Esophagus muscularis mucosa (tissue), 4 donors: Measurements from ENCODE around the gene PAAF1. TPM values are rescaled to one million over a fixed set of nuclear protein-coding genes. Genes with fewer than 3 reads are reported as not detected.
A peak's percentile ranks its signal among the peaks of the same experiment; 100 is the strongest.

Experiments
- DNase-seq: peaks from one replicate; pipeline ENCODE4 v3.0.0-alpha.2; 2017; ENCODE audit errors: extremely low spot score
- H3K27ac ChIP-seq, 4 donors: fragments of 200-600 bp; sonication (generic); replicated peaks in 1 of 4; 1 replicate in 3 of 4; 2 replicates in 1 of 4; pipeline ENCODE4 v1.5.1; 2016 to 2019; ENCODE audit warnings: mild to moderate bottlenecking in 1 of 4
- H3K27me3 ChIP-seq, 4 donors: fragments of 200-600 bp; sonication (generic); one replicate each; pipeline versions ENCODE4 v1.5.1 to v1.6.0; 2016 to 2019
- H3K36me3 ChIP-seq, 4 donors: fragments of 200-600 bp; sonication (generic); one replicate each; pipeline ENCODE4 v1.5.1; 2016 to 2019
- H3K4me1 ChIP-seq, 4 donors: fragments of 200-600 bp; sonication (generic); one replicate each; pipeline ENCODE4 v1.5.1; 2016 to 2019
- H3K4me3 ChIP-seq, 4 donors: fragments of 200-600 bp; sonication (generic); 1 replicate in 2 of 4; 2 replicates in 2 of 4; pipeline ENCODE4 v1.5.1; 2016 to 2019; ENCODE audit warnings: mild to moderate bottlenecking in 4 of 4, moderate library complexity in 1 of 4
- H3K9me3 ChIP-seq, 4 donors: fragments of 200-600 bp; sonication (generic); 1 replicate in 3 of 4; 2 replicates in 1 of 4; pipeline ENCODE4 v1.5.1; 2016 to 2019
- CTCF ChIP-seq, 3 experiments: fragments of 200-600 bp in 2 of 3; fragments of 450-650 bp in 1 of 3; sonication (generic) in 2 of 3; IDR thresholded peaks; one replicate each; pipeline ENCODE4 v1.5.1; 2017 to 2019; ENCODE audit warnings: antibody characterized with exemption in 3 of 3, mild to moderate bottlenecking in 2 of 3, moderate library complexity in 1 of 3
- EP300 ChIP-seq: sonication (generic); formaldehyde crosslinking; IDR thresholded peaks from one replicate; pipeline ENCODE4 v1.6.1; 2017; ENCODE audit warnings: antibody characterized with exemption
- POLR2A ChIP-seq: fragments of 450-650 bp; IDR thresholded peaks from one replicate; pipeline ENCODE4 v1.6.1; 2017; ENCODE audit warnings: antibody characterized with exemption, moderate library complexity, mild to moderate bottlenecking, low read depth
- POLR2AphosphoS5 ChIP-seq, 2 donors: sonication (generic); formaldehyde crosslinking; IDR thresholded peaks; one replicate each; pipeline ENCODE4 v1.6.1; 2017; ENCODE audit warnings: antibody characterized with exemption in 2 of 2
- WGBS: methylation state at CpG from one replicate; pipeline ENCODE4 v1.1.5; 2018; 5-methylcytosine and 5-hydroxymethylcytosine counted together
- intact Hi-C: fragments of 100-400 bp; cut with DNase I; formaldehyde crosslinking; loops from one replicate; pipeline ENCODE4 v1.15.1; 2023
- total RNA-seq, 4 donors: library from RNA; depleted of rRNA; stranded (reverse); fragments of >200 nt; gene quantifications; one replicate each; pipeline versions ENCODE4 v1.1.0 to v1.2.1, GENCODE V29; 2016

Gene PAAF1
- total RNA-seq, 4 donors from 2014 or later: 12.5 to 19.6 (median 18.1) TPM

- intact Hi-C loops: no loop called here
- WGBS: 100% methylated on average over 3 of the region's 3 CpGs
- TF ChIP-seq POLR2AphosphoS5 (IDR thresholded peaks at IDR 0.05): no peak
- no peak for TF ChIP-seq CTCF (IDR thresholded peaks at IDR 0.05)
- no peak for TF ChIP-seq POLR2A
- no peak for TF ChIP-seq EP300
- Histone ChIP-seq H3K9me3 (no peaks in the 10 kb centered on the region), H3K4me3 (no peak overlapping the region), H3K36me3 (peaks cover 6 to 45% (median 40%) of the 10 kb centered on the region in 4 donors), H3K27me3 (no peaks in the 10 kb centered on the region), H3K27ac (no peak overlapping the region), H3K4me1 (peaks cover 14 to 27% (median 15%) of the 10 kb centered on the region in 4 donors)
- no peak for DNase-seq
Observed at GRCh38 chr11:73978576-73979086, 101.8 kb downstream of the PAAF1 start.

- Histone ChIP-seq H3K27ac (peak overlapping the region in 3 of 4 donors; percentile 18 to 88 (median 76)), H3K4me1 (peaks cover 13 to 25% (median 22%) of the 10 kb centered on the region in 4 donors), H3K4me3 (peak overlapping the region in 2 of 4 donors; percentile 67 to 70), H3K27me3 (no peaks in the 10 kb centered on the region), H3K9me3 (no peaks in the 10 kb centered on the region), H3K36me3 (peaks cover 6 to 35% (median 32%) of the 10 kb centered on the region in 4 donors)
- no peak for DNase-seq
- no peak for TF ChIP-seq EP300
- TF ChIP-seq CTCF (IDR thresholded peaks at IDR 0.05): no peak
- TF ChIP-seq POLR2AphosphoS5 (IDR thresholded peaks at IDR 0.05): peak in 1 of 2 donors; percentile 37
- TF ChIP-seq POLR2A: no peak
- WGBS: 59% methylated on average over 5 of the region's 6 CpGs
- intact Hi-C loops: no loop called here
Observed at GRCh38 chr11:73980001-73980961, 103.5 kb downstream of the PAAF1 start.

Other genes starting within 250 kb of the PAAF1 start
- 10 to 100 TPM; 35.5 to 58.1 (median 45.7) TPM for gene PLEKHB1, start 230.4 kb upstream of the PAAF1 start, total RNA-seq
- 100 to 1,000 TPM; 107 to 161 (median 134) TPM for gene RAB6A, start 115.9 kb upstream of the PAAF1 start, total RNA-seq
- gene MRPL48, start 89.1 kb upstream of the PAAF1 start, total RNA-seq: 10 to 100 TPM in 3 of 4 donors, 1 to 10 TPM in 1; 8.9 to 18.4 (median 11.5) TPM
- 10 to 100 TPM; 53.3 to 73.2 (median 57.5) TPM for gene COA4, start 153 bp upstream of the PAAF1 start, total RNA-seq
- not detected for gene DNAJB13, start 74.0 kb downstream of the PAAF1 start, total RNA-seq
- gene UCP2, start 105.8 kb downstream of the PAAF1 start, total RNA-seq: 10 to 100 TPM; 22.4 to 43.6 (median 30.9) TPM
- 1 to 10 TPM in 3 of 4 donors, under 1 TPM in 1; 0.78 to 5.6 (median 1.3) TPM for gene UCP3, start 132.1 kb downstream of the PAAF1 start, total RNA-seq